Dendritic cell treated with granulocyte-macrophage colony-stimulating factor and Interleukin-4, amounts not matched to agents 40 ng/mL and 50 ng/mL, for 4 days (primary cell): Measurements from ENCODE around the gene VKORC1.

Experiments used
- H3K27ac Mint-ChIP-seq: one replicate; pipeline ENCODE4 v1.8.0; 2022; ENCODE audit warnings: mild to moderate bottlenecking, mixed read lengths
- H3K27me3 Mint-ChIP-seq: one replicate; pipeline ENCODE4 v1.8.0; 2022; ENCODE audit warnings: mild to moderate bottlenecking, mixed read lengths
- H3K36me3 Mint-ChIP-seq: one replicate; pipeline ENCODE4 v1.8.0; 2022; ENCODE audit warnings: low read depth, mixed read lengths
- H3K4me1 Mint-ChIP-seq: one replicate; pipeline ENCODE4 v1.8.0; 2022; ENCODE audit warnings: low read depth, mixed read lengths
- H3K4me3 Mint-ChIP-seq: one replicate; pipeline ENCODE4 v1.8.0; 2022; ENCODE audit warnings: mild to moderate bottlenecking, moderate library complexity, mixed read lengths
- H3K9me3 Mint-ChIP-seq: one replicate; pipeline ENCODE4 v1.8.0; 2022; ENCODE audit warnings: mixed read lengths
- intact Hi-C: fragments of 100-400 bp; cut with micrococcal nuclease; formaldehyde crosslinking; loops from one replicate; pipeline ENCODE4 v1.15.0; 2022

VKORC1 gene

DNA sequence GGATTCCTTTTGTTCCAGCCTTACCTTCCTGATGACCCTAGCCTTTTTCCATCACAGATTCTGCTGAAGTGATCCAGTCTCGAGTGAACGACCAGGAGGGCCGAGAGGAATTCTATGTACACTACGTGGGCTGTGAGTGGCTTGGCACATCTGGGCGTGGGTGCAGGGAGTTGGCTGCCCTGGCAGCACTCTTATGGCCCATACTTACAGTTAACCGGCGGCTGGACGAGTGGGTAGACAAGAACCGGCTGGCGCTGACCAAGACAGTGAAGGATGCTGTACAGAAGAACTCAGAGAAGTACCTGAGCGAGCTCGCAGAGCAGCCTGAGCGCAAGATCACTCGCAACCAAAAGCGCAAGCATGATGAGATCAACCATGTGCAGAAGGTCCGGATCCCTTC, 25.5 kb upstream of the VKORC1 start:
- peaks cover 42% of the 10 kb centered on the region for H3K4me1 Mint-ChIP-seq
- no peak overlapping the region for H3K27ac Mint-ChIP-seq
- H3K36me3 Mint-ChIP-seq, result peaks cover 96% of the 10 kb centered on the region
- intact Hi-C loops, result no loop called here
- H3K27me3 Mint-ChIP-seq, result no peaks in the 10 kb centered on the region
- no peak overlapping the region for H3K4me3 Mint-ChIP-seq
- H3K9me3 Mint-ChIP-seq, result no peaks in the 10 kb centered on the region

DNA sequence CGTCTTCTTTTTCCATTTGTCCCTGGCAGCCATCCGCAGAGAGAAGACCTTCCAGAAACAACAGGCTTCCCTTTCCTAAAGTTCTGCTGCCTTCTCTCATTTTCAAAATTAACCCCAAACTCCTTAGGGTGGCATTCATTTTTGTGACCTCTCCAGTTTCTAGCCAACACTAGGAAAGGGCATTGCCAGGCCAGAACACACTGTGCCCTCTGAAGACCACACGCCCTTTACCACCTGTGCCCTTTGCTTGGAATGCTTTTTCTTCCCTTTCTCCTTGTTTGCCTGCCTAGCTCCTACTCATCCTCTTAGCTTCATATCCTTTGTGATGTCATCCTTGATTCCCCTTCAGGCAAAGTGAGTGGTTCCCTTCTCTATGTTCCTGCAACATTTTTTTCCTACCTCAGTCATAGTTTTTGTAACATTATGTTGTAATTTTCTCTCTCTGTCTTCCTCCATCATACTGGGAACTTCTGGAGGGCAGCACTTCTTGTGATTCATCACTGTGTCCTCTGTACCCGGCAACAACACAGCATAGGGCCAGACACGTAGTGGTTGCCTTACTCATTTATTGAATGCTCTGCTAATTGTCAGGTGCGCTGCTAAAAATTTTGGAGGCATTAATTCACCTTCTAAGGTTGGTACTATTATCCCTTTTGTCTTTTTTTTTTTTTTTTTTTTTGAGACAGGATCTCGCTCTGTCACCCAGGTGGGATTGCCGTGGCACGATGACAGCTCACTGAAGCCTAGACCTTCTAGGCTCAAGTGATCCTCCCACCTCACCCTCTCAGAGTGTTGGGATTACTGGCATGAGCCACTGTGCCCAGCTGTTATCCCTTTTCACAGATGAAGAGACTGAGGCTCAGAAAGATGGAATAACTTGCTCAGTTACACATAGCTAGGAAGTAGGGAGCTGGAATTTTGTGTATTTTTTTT, 23.9 kb upstream of the VKORC1 start:
- no peaks in the 10 kb centered on the region for H3K27me3 Mint-ChIP-seq
- H3K4me3 Mint-ChIP-seq, result peak overlapping the region; percentile 91
- peak overlapping the region; percentile 98 for H3K27ac Mint-ChIP-seq
- no peaks in the 10 kb centered on the region for H3K9me3 Mint-ChIP-seq
- peaks cover 86% of the 10 kb centered on the region for H3K36me3 Mint-ChIP-seq
- H3K4me1 Mint-ChIP-seq, result peaks cover 51% of the 10 kb centered on the region
- intact Hi-C loops, result loop anchor here (1.0 kb wide), 2 partner anchors 11 to 24 kb away; no protein-coding TSS in a partner anchor

DNA sequence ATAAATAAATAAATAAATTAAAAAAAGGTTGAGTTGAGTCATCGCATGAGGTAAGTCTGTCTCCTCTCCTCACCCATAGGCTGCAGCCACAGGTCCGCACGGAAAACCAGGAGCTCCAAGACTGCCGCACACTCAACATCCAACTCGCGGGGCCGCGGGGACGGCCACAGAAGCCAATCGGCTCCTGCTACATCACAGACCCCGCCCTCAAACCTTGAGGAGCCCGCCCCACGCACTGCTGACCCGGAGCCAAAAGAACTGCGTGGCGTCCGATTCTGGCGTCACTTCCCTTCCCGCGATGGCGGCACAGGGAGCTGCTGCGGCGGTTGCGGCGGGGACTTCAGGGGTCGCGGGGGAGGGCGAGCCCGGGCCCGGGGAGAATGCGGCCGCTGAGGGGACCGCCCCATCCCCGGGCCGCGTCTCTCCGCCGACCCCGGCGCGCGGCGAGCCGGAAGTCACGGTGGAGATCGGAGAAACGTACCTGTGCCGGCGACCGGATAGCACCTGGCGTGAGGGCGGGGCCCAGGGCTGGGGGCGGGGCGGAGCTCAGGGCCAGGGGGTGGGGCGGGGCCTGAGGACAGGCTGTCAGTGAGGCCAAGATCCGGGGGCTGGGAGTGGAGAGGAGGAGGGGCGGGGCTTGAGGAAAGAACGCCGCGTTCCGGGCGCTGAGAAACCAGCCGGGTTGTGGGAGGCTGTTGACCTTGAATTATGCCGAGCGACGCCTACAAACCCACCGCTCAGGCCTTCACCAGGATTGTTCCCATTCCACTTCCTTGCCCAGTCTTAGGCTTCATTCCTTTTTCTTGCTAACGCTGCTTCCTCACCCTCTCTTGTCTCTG, 23.0 kb upstream of the VKORC1 start, which contains the start of gene KAT8:
Gene KAT8 (plus strand): TSS at position 281 of the 839 bp plus-strand sequence. CDS start 18 bp downstream, at position 299.
- Mint-ChIP-seq H3K36me3 (peaks cover 85% of the 10 kb centered on the region), H3K9me3 (no peaks in the 10 kb centered on the region), H3K4me1 (peaks cover 58% of the 10 kb centered on the region), H3K27ac (peak within 1 kb of the TSS; percentile 98), H3K27me3 (no peaks in the 10 kb centered on the region), H3K4me3 (peak within 1 kb of the TSS; percentile 91)
- intact Hi-C loops, result loop anchor here (1.0 kb wide), 2 partner anchors 12 to 25 kb away; no protein-coding TSS in a partner anchor

DNA sequence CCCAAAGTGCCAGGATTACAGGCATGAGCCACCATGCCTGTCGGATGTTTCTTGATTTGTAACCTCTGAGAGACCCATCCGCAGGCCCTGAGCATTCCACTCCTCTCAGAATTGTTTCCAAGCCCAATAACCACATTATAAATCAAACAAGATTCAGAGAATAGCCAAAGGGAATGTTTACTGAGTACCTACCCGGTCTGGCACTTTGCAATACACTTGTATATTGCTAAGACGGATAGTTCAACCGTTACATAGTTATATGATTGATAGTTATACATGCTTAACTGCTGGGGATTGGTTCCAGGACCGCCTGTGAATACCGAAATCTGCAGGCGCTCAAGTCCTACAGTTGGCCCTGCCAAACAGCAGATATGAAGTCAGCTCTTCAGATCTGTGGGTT, 19.9 kb upstream of the VKORC1 start:
- intact Hi-C loops, result no loop called here
- Mint-ChIP-seq H3K4me3 (peak overlapping the region; percentile 65), H3K27ac (peak overlapping the region; percentile 98), H3K27me3 (no peaks in the 10 kb centered on the region), H3K4me1 (peaks cover 80% of the 10 kb centered on the region), H3K36me3 (peaks cover 85% of the 10 kb centered on the region), H3K9me3 (no peaks in the 10 kb centered on the region)

DNA sequence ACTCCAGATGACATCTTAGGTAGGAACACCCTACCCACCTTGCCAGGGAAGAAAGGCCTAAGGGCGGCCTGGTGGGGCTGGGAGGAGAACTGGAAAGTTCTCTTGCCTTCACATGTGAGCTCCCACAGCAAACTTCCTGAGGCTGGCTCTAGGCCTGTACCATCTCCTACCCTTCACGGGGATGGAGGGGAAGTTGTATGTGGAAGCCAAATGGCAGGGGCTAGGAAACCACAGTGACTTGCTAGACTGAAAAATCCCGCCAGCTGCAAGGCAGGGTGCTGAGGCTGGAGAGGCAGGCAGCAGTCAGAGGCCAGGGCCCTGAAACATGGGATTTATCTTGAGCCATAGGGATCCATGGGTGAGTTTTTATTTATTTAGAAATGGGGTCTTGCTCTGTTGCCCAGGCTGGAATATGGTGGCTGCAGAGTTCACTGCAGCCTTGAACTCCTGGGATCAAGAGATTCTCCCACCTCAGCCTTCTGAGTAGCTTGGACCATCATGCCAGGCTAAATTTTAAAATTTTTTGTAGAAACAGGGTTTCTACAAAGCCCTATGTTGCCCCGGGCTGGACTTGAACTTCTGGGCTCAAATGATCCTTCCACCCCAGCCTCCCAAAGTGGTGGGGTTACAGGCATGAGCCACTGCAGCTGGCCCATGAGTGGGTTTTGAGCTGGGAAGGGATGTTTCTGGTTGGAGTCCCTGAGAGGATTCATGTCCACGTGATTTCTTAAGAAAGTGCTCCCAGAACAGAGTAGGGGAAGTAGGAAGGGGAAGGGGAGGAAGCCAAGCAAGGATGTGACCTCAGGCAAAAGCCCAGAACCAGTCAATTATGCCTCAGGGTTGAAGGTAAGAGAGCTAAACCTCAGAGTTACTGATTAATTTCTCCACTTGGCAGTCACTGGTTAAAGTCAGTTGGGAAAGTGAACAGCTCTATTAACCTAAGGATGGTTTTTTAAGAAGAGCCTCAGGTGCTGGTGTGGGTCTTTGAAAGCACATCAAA, 18.8 kb upstream of the VKORC1 start:
- Mint-ChIP-seq H3K4me1 (peaks cover 74% of the 10 kb centered on the region), H3K27me3 (no peaks in the 10 kb centered on the region), H3K4me3 (peak overlapping the region; percentile 65), H3K36me3 (peaks cover 84% of the 10 kb centered on the region), H3K27ac (peak overlapping the region; percentile 98), H3K9me3 (no peaks in the 10 kb centered on the region)
- intact Hi-C loops, result no loop called here

DNA sequence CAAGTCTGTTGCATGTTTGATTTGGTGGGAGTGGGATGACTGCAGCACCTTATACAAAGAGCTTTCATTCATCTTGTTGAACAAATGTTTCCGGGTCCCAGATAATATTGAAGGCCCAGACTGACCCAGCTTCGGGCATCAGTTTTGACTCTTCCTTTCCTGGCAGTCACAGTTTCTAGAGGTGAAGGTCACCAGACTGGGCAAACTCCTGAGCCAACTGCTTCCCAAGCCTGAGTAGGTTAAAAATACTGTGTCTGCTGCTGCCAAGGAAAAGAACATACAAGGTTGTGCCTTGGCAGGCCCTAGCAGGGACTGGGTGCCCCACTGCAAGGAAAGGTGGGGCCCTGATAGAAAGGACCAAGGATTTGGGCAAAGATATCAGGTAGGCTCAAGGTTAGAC, 18.1 kb upstream of the VKORC1 start:
- no peaks in the 10 kb centered on the region for H3K9me3 Mint-ChIP-seq
- H3K27me3 Mint-ChIP-seq, result no peaks in the 10 kb centered on the region
- intact Hi-C loops, result no loop called here
- H3K27ac Mint-ChIP-seq, result peak overlapping the region; percentile 98
- H3K4me3 Mint-ChIP-seq, result peak overlapping the region; percentile 13
- peaks cover 77% of the 10 kb centered on the region for H3K36me3 Mint-ChIP-seq
- H3K4me1 Mint-ChIP-seq, result peaks cover 74% of the 10 kb centered on the region

DNA sequence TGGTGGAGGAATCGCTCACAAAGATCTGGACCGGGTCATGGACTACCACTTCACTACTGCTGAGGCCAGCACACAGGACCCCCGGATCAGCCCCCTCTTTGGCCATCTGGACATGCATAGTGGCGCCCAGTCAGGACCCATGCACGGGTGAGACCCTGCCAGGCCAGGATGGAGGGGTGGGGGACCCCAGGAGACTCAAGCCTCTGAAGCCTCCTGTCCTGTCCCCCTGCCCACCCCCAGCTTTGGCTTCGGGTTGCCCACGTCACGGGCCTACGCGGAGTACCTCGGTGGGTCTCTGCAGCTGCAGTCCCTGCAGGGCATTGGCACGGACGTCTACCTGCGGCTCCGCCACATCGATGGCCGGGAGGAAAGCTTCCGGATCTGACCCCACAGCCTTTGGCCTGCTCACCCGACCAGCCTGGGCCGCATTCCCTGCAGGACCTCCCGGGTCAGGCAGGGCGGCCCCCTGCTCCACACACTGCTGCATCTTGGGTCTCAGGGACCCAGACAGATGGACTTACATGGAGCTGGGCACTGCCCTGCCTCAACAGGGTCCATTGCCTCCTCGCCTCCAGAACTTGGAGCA, 17.4 kb upstream of the VKORC1 start:
- intact Hi-C loops, result no loop called here
- Mint-ChIP-seq H3K9me3 (no peaks in the 10 kb centered on the region), H3K4me3 (no peak overlapping the region), H3K36me3 (peaks cover 70% of the 10 kb centered on the region), H3K27me3 (no peaks in the 10 kb centered on the region), H3K4me1 (peaks cover 80% of the 10 kb centered on the region), H3K27ac (peak overlapping the region; percentile 98)

DNA sequence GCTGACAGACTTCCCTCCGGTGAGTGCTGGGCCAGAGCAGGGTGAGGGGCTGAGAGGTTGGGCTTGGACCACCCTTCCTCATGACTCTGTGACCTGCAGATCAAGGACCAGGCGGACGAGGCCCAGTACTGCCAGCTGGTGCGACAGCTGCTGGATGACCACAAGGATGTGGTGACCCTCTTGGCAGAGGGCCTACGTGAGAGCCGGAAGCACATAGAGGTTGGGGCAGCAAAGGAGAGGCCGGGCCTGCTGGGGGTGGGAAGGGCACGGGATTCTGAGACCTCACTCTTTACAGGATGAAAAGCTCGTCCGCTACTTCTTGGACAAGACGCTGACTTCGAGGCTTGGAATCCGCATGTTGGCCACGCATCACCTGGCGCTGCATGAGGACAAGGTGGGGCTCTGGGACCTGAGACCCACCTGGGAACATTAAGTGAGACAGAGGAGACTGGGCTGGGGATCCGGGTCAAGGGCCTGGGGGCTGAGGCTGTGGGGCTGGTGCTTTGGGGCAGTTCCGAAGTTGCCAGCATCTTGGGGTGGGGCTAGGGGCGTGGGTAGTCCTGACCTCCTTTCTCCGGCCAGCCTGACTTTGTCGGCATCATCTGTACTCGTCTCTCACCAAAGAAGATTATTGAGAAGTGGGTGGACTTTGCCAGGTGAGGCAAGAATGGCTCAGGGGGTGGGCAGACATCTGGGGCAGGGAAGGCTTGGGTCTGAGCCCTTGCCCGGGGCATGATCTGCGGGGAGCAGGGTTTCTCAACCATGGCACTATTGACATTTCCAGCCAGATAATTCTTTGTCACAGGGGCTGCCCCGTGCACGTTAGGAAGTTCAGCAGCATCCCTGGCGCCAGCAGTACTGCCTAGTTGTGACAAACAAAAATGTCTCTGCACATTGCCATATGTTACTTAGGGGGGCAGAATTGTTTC, 15.8 kb upstream of the VKORC1 start:
- intact Hi-C loops, result no loop called here
- Mint-ChIP-seq H3K36me3 (peaks cover 54% of the 10 kb centered on the region), H3K4me1 (peaks cover 75% of the 10 kb centered on the region), H3K27me3 (no peaks in the 10 kb centered on the region), H3K4me3 (peak overlapping the region; percentile 88), H3K9me3 (no peaks in the 10 kb centered on the region), H3K27ac (peak overlapping the region; percentile 75)

DNA sequence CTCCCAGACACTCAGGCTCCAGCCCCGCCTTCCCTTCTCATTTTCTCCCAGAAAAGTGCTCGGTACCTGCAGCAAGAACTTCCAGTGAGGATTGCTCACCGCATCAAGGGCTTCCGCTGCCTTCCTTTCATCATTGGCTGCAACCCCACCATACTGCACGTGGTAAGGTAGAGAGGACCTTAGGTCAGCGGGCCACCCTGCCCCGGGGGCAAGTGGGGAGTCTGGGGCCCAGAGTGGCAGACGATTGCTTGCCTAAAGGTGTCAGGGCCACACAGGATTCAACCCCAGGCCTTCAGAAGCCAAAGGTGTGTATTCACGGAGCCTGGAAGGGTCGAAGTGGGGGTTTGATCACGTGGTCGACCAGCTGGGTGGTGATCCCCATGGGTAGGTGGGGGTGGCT, 15.0 kb upstream of the VKORC1 start:
- H3K27ac Mint-ChIP-seq, result peak overlapping the region; percentile 75
- peaks cover 70% of the 10 kb centered on the region for H3K4me1 Mint-ChIP-seq
- no peaks in the 10 kb centered on the region for H3K9me3 Mint-ChIP-seq
- peaks cover 48% of the 10 kb centered on the region for H3K36me3 Mint-ChIP-seq
- H3K4me3 Mint-ChIP-seq, result peak overlapping the region; percentile 88
- no peaks in the 10 kb centered on the region for H3K27me3 Mint-ChIP-seq
- intact Hi-C loops, result loop anchor here (5.0 kb wide), 2 partner anchors 33 to 37 kb away; partner anchors contain the start of genes ZNF646 and ZNF668

DNA sequence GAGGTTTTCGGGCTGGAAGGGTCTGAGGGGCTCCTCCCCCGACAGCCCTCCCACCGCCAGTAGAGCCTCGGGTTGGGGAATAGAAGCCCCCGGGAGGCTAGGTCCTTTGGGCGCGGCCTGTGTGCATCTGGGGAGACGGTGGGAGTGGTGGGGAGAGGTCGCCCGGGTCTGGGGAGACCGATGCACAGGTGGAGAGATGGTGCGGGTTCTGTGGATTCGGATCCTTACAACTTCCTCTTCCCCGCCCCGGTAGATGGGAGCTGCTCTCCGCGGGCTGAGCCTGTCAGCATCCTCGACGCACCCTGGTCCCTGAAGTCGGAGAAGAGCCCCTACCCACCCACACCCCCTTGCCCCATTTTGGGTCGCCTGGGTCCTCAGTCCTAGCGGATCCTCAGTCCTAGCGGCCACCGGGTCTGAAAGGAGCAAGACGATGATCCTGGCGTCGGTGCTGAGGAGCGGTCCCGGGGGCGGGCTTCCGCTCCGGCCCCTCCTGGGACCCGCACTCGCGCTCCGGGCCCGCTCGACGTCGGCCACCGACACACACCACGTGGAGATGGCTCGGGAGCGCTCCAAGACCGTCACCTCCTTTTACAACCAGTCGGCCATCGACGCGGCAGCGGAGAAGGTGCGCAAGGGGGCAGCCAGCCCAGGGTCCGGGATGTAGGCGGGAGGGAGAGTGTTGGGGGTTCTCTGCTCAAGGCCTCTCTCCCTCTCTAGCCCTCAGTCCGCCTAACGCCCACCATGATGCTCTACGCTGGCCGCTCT, 14.4 kb upstream of the VKORC1 start:
- peaks cover 65% of the 10 kb centered on the region for H3K4me1 Mint-ChIP-seq
- no peaks in the 10 kb centered on the region for H3K9me3 Mint-ChIP-seq
- peaks cover 46% of the 10 kb centered on the region for H3K36me3 Mint-ChIP-seq
- peak overlapping the region; percentile 88 for H3K4me3 Mint-ChIP-seq
- H3K27ac Mint-ChIP-seq, result peak overlapping the region; percentile 75
- no peaks in the 10 kb centered on the region for H3K27me3 Mint-ChIP-seq
- intact Hi-C loops, result loop anchor here (5.0 kb wide), 2 partner anchors 33 to 37 kb away; partner anchors contain the start of genes ZNF646 and ZNF668

DNA sequence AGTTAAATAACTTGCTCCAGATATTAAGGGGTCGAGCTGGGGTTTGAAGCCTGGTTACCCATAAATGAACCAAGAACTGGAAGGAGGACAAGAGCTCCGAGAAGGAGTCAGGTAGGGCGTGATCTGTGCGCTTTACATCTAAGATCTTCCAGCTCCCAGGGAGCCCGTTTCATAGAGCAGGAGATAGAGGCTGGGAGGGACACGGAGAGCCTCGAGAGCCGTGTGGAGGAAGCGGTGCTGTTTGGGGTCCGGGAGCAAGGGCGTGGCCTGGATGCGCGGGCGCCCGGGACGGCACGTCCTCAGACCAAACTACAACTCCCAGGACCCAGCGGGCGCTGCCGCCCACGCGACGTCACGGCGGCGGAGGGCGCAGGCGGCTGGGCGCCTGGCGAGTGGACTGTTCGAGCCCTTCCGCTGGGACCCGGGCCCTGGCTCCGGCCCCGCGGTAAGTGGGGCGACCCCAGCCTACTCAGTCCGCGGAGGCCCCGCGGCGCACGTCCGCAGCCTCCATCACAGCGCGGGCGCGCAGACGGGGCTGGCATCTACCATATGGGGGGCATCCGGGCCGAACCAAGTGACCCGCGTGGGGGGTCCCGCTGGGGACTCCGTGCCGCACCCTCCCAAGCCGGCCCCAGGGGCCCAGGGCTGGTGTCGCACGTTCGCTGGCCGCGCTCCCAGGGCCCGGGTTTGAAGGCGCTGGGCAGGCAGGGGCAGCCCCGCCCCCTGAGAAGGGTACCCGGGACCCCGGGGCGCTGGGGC, 13.6 kb upstream of the VKORC1 start, which contains the start of gene BCKDK:
Gene BCKDK (plus strand): TSS at position 352 of the 759 bp plus-strand sequence. CDS start 838 bp downstream, outside the sequence.
- intact Hi-C loops, result loop anchor here (5.0 kb wide), 2 partner anchors 34 to 36 kb away; partner anchors contain the start of genes ZNF646 and ZNF668
- no peaks in the 10 kb centered on the region for H3K27me3 Mint-ChIP-seq

More for the DNA sequence above, 13.6 kb upstream of the VKORC1 start, which contains the start of gene BCKDK:
- Mint-ChIP-seq H3K36me3 (peaks cover 46% of the 10 kb centered on the region), H3K27ac (peak within 1 kb of the TSS; percentile 75), H3K4me3 (peak within 1 kb of the TSS; percentile 88), H3K9me3 (no peaks in the 10 kb centered on the region), H3K4me1 (peaks cover 58% of the 10 kb centered on the region)
